GM18498 (cell line): Measurements from ENCODE around the gene SFMBT2.

Experiments
- ATAC-seq: cut with Tn5 transposase; IDR thresholded peaks from one replicate; pipeline ENCODE4 v1.9.1; 2021; ENCODE audit warnings: mild to moderate bottlenecking, moderate library complexity; ENCODE audit not compliant: unreplicated experiment

Gene SFMBT2

GRCh38 chr10:7161484-7162250, 249.2 kb downstream of the SFMBT2 start:
- no peak for ATAC-seq

- ATAC-seq = no peak
Measured at GRCh38 chr10:7159928-7160327, 250.9 kb downstream of the SFMBT2 start.

GRCh38 chr10:7159517-7159916, 251.3 kb downstream of the SFMBT2 start:
- no peak for ATAC-seq

- no peak for ATAC-seq
Measured at GRCh38 chr10:7157091-7157490, 253.7 kb downstream of the SFMBT2 start.

GRCh38 chr10:7153750-7154149, 257.1 kb downstream of the SFMBT2 start:
- no peak for ATAC-seq

- ATAC-seq = no peak
Measured at GRCh38 chr10:7152982-7153381, 257.9 kb downstream of the SFMBT2 start.

GRCh38 chr10:7152341-7152740, 258.5 kb downstream of the SFMBT2 start:
- ATAC-seq = no peak

GRCh38 chr10:7151538-7151937, 259.3 kb downstream of the SFMBT2 start:
- ATAC-seq = no peak

- no peak for ATAC-seq
Measured at GRCh38 chr10:7150349-7150748, 260.5 kb downstream of the SFMBT2 start.

- no peak for ATAC-seq
Measured at GRCh38 chr10:7146189-7146588, 264.6 kb downstream of the SFMBT2 start.

GRCh38 chr10:7136016-7136415, 274.8 kb downstream of the SFMBT2 start:
- no peak for ATAC-seq

- ATAC-seq = no peak
Measured at GRCh38 chr10:7135188-7135587, 275.6 kb downstream of the SFMBT2 start.

- ATAC-seq = no peak
Measured at GRCh38 chr10:7134448-7134847, 276.4 kb downstream of the SFMBT2 start.

- ATAC-seq = no peak
Measured at GRCh38 chr10:7133958-7134357, 276.9 kb downstream of the SFMBT2 start.

GRCh38 chr10:7133278-7133677, 277.6 kb downstream of the SFMBT2 start:
- no peak for ATAC-seq

- no peak for ATAC-seq
Measured at GRCh38 chr10:7130191-7130911, 280.5 kb downstream of the SFMBT2 start.

GRCh38 chr10:7123774-7124173, 287.1 kb downstream of the SFMBT2 start:
- ATAC-seq = no peak

GRCh38 chr10:7122561-7122960, 288.3 kb downstream of the SFMBT2 start:
- no peak for ATAC-seq

- peak; percentile 65 for ATAC-seq
Measured at GRCh38 chr10:7121154-7121797, 289.6 kb downstream of the SFMBT2 start.

- no peak for ATAC-seq
Measured at GRCh38 chr10:7119325-7120015, 291.4 kb downstream of the SFMBT2 start.
